ENCODE data around the gene TPCN2. TPM values are rescaled to one million over a fixed set of nuclear protein-coding genes. Genes with fewer than 3 reads are reported as not detected.

The TPCN2 gene
- total RNA-seq, 5 donors from 2014 or later (not counting 1 experiment from before 2014, with no cell fraction given), result 14.9 to 34.3 (median 19.4) TPM

- peaks cover 0 to 47% of the 10 kb centered on the region in 2 experiments for H3K27me3 ChIP-seq (replicated peaks in 1 of 2; ENCODE audit: control insufficient read depth in 2 of 2, extremely low read depth in 1 of 2, insufficient read depth in 2 of 2, low read length in 1 of 2)
- no peak overlapping the region for H3K27ac ChIP-seq (ENCODE audit: low read length)
- ChIA-PET CTCF (no interaction called here), POLR2A (no interaction called here)
- H3K9me3 ChIP-seq, result no peaks in the 10 kb centered on the region
- DNase-seq (no peak), ATAC-seq (replicated peaks in 1 of 4) (no peak)
- Mint-ChIP-seq H3K36me3 (no peaks in the 10 kb centered on the region), H3K9me3 (peaks cover 0 to 3% (median 0%) of the 10 kb centered on the region in 3 donors), H3K4me3 (no peak overlapping the region), H3K4me1 (peaks cover 0 to 4% (median 3%) of the 10 kb centered on the region in 3 donors), H3K27ac (no peak overlapping the region), H3K27me3 (no peaks in the 10 kb centered on the region)
- H3K36me3 ChIP-seq (ENCODE audit: control insufficient read depth in 2 of 2, extremely low read depth in 1 of 2, insufficient read depth in 1 of 2, low read length in 1 of 2), result no peaks in the 10 kb centered on the region
- no peak overlapping the region for H3K4me3 ChIP-seq (ENCODE audit: control insufficient read depth in 1 of 2, extremely low read depth in 1 of 2, low read length in 1 of 2)
- peaks cover 4 to 8% of the 10 kb centered on the region in 2 experiments for H3K4me1 ChIP-seq (ENCODE audit: control insufficient read depth in 1 of 2, extremely low read depth in 1 of 2, insufficient read depth in 2 of 2, low read length in 2 of 2)
These were observed 58.7 kb downstream of the TPCN2 start for GRCh38 chr11:69107413-69107812.

GRCh38 chr11:69108030-69108429 is 59.3 kb downstream of the TPCN2 start:
- Histone ChIP-seq H3K27ac (ENCODE audit: low read length) (no peak overlapping the region), H3K9me3 (no peaks in the 10 kb centered on the region), H3K36me3 (ENCODE audit: control insufficient read depth in 2 of 2, extremely low read depth in 1 of 2, insufficient read depth in 1 of 2, low read length in 1 of 2) (no peaks in the 10 kb centered on the region), H3K4me3 (ENCODE audit: control insufficient read depth in 1 of 2, extremely low read depth in 1 of 2, low read length in 1 of 2) (no peak overlapping the region), H3K27me3 (replicated peaks in 1 of 2; ENCODE audit: control insufficient read depth in 2 of 2, extremely low read depth in 1 of 2, insufficient read depth in 2 of 2, low read length in 1 of 2) (peaks cover 0 to 41% of the 10 kb centered on the region in 2 experiments), H3K4me1 (ENCODE audit: control insufficient read depth in 1 of 2, extremely low read depth in 1 of 2, insufficient read depth in 2 of 2, low read length in 2 of 2) (peaks cover 4 to 8% of the 10 kb centered on the region in 2 experiments)
- ChIA-PET POLR2A (no interaction called here), CTCF (no interaction called here)
- Mint-ChIP-seq H3K27ac (no peak overlapping the region), H3K4me3 (no peak overlapping the region), H3K36me3 (no peaks in the 10 kb centered on the region), H3K4me1 (peaks cover 0 to 3% (median 0%) of the 10 kb centered on the region in 3 donors), H3K9me3 (peaks cover 0 to 3% (median 0%) of the 10 kb centered on the region in 3 donors), H3K27me3 (no peaks in the 10 kb centered on the region)
- DNase-seq (no peak), ATAC-seq (replicated peaks in 1 of 4) (no peak)
- WGBS (ENCODE audit: insufficient coverage), result 76% methylated on average over 1 of the region's 7 CpGs

DNA sequence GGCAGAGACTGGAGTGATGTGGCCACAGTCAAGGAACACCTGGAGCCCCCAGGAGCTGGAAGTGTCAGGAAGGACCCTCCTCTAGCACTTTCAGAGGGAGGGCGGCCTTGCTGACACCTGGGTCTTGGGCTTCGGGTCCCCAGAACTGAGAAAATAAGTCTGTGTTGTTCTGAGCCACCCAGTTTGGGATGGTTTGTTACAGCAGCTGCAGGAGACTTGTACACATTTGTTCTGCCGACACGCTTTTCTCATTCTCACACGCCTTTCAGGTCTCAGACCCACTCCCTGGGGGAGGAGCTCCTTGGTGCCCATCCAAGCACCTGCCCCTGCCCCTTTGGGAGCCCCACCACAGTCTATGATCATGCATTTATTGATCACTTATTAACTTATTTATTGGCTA is 59.8 kb downstream of the TPCN2 start:
- H3K4me3 Mint-ChIP-seq, result no peak overlapping the region
- H3K4me1 Mint-ChIP-seq, result peaks cover 0 to 3% (median 0%) of the 10 kb centered on the region in 3 donors
- Histone ChIP-seq H3K9me3 (no peaks in the 10 kb centered on the region), H3K4me1 (ENCODE audit: control insufficient read depth in 1 of 2, extremely low read depth in 1 of 2, insufficient read depth in 2 of 2, low read length in 2 of 2) (peaks cover 4 to 8% of the 10 kb centered on the region in 2 experiments), H3K36me3 (ENCODE audit: control insufficient read depth in 2 of 2, extremely low read depth in 1 of 2, insufficient read depth in 1 of 2, low read length in 1 of 2) (no peaks in the 10 kb centered on the region), H3K4me3 (ENCODE audit: control insufficient read depth in 1 of 2, extremely low read depth in 1 of 2, low read length in 1 of 2) (no peak overlapping the region), H3K27ac (ENCODE audit: low read length) (no peak overlapping the region), H3K27me3 (replicated peaks in 1 of 2; ENCODE audit: control insufficient read depth in 2 of 2, extremely low read depth in 1 of 2, insufficient read depth in 2 of 2, low read length in 1 of 2) (peaks cover 0 to 36% of the 10 kb centered on the region in 2 experiments)
- H3K36me3 Mint-ChIP-seq, result no peaks in the 10 kb centered on the region
- peaks cover 0 to 3% (median 0%) of the 10 kb centered on the region in 3 donors for H3K9me3 Mint-ChIP-seq
- ChIA-PET POLR2A (no interaction called here), CTCF (no interaction called here)
- no peak for DNase-seq
- WGBS (ENCODE audit: insufficient coverage), result no CpG with 5 or more reads among the region's 5 CpGs
- H3K27ac Mint-ChIP-seq, result no peak overlapping the region
- no peak for ATAC-seq (replicated peaks in 1 of 4)
- no peaks in the 10 kb centered on the region for H3K27me3 Mint-ChIP-seq

DNA sequence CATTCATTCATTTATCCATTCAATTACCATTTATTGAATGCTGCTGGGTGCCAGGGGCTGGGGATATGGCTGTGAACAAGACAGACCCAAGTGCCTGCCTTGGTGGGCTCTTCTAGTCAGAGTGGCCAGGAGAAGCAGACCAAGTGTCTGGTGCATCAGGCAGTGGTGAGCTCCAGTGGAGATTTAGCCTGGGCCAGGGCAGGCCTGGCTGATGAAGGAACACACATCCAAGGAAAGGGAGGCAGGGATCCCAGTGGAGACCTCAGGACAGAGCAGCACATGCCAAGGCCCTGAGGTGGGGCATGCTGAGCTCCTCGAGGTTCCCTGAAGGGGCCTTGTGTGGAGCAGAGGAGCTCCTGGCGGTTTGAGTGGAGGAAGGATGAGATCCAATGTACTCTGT is 60.4 kb downstream of the TPCN2 start:
- ChIA-PET CTCF (no interaction called here), POLR2A (no interaction called here)
- H3K36me3 Mint-ChIP-seq, result no peaks in the 10 kb centered on the region
- 60% methylated on average over 2 of the region's 2 CpGs for WGBS (ENCODE audit: insufficient coverage)
- H3K9me3 Mint-ChIP-seq, result peaks cover 0 to 3% (median 0%) of the 10 kb centered on the region in 3 donors
- H3K36me3 ChIP-seq (ENCODE audit: control insufficient read depth in 2 of 2, extremely low read depth in 1 of 2, insufficient read depth in 1 of 2, low read length in 1 of 2), result no peaks in the 10 kb centered on the region
- DNase-seq (no peak), ATAC-seq (replicated peaks in 1 of 4) (no peak)
- peaks cover 4 to 8% of the 10 kb centered on the region in 2 experiments for H3K4me1 ChIP-seq (ENCODE audit: control insufficient read depth in 1 of 2, extremely low read depth in 1 of 2, insufficient read depth in 2 of 2, low read length in 2 of 2)
- H3K9me3 ChIP-seq, result no peaks in the 10 kb centered on the region
- H3K27me3 Mint-ChIP-seq, result no peaks in the 10 kb centered on the region
- H3K27me3 ChIP-seq (replicated peaks in 1 of 2; ENCODE audit: control insufficient read depth in 2 of 2, extremely low read depth in 1 of 2, insufficient read depth in 2 of 2, low read length in 1 of 2), result peaks cover 0 to 34% of the 10 kb centered on the region in 2 experiments
- no peak overlapping the region for H3K4me3 ChIP-seq (ENCODE audit: control insufficient read depth in 1 of 2, extremely low read depth in 1 of 2, low read length in 1 of 2)
- peaks cover 0 to 3% (median 0%) of the 10 kb centered on the region in 3 donors for H3K4me1 Mint-ChIP-seq
- no peak overlapping the region for H3K27ac Mint-ChIP-seq
- no peak overlapping the region for H3K4me3 Mint-ChIP-seq
- no peak overlapping the region for H3K27ac ChIP-seq (ENCODE audit: low read length)

GRCh38 chr11:69110451-69110850 is 61.7 kb downstream of the TPCN2 start:
- Mint-ChIP-seq H3K36me3 (no peaks in the 10 kb centered on the region), H3K9me3 (peaks cover 0 to 3% (median 0%) of the 10 kb centered on the region in 3 donors), H3K27ac (no peak overlapping the region), H3K4me1 (peaks cover 0 to 6% (median 3%) of the 10 kb centered on the region in 3 donors), H3K4me3 (no peak overlapping the region), H3K27me3 (no peaks in the 10 kb centered on the region)
- WGBS (ENCODE audit: insufficient coverage), result 97% methylated on average over 6 of the region's 6 CpGs
- Histone ChIP-seq H3K9me3 (no peaks in the 10 kb centered on the region), H3K27me3 (replicated peaks in 1 of 2; ENCODE audit: control insufficient read depth in 2 of 2, extremely low read depth in 1 of 2, insufficient read depth in 2 of 2, low read length in 1 of 2) (peaks cover 0 to 26% of the 10 kb centered on the region in 2 experiments), H3K27ac (ENCODE audit: low read length) (no peak overlapping the region), H3K4me3 (ENCODE audit: control insufficient read depth in 1 of 2, extremely low read depth in 1 of 2, low read length in 1 of 2) (no peak overlapping the region), H3K4me1 (ENCODE audit: control insufficient read depth in 1 of 2, extremely low read depth in 1 of 2, insufficient read depth in 2 of 2, low read length in 2 of 2) (peaks cover 4 to 8% of the 10 kb centered on the region in 2 experiments), H3K36me3 (ENCODE audit: control insufficient read depth in 2 of 2, extremely low read depth in 1 of 2, insufficient read depth in 1 of 2, low read length in 1 of 2) (no peaks in the 10 kb centered on the region)
- ChIA-PET CTCF (no interaction called here), POLR2A (no interaction called here)
- DNase-seq (no peak), ATAC-seq (replicated peaks in 1 of 4) (no peak)

DNA sequence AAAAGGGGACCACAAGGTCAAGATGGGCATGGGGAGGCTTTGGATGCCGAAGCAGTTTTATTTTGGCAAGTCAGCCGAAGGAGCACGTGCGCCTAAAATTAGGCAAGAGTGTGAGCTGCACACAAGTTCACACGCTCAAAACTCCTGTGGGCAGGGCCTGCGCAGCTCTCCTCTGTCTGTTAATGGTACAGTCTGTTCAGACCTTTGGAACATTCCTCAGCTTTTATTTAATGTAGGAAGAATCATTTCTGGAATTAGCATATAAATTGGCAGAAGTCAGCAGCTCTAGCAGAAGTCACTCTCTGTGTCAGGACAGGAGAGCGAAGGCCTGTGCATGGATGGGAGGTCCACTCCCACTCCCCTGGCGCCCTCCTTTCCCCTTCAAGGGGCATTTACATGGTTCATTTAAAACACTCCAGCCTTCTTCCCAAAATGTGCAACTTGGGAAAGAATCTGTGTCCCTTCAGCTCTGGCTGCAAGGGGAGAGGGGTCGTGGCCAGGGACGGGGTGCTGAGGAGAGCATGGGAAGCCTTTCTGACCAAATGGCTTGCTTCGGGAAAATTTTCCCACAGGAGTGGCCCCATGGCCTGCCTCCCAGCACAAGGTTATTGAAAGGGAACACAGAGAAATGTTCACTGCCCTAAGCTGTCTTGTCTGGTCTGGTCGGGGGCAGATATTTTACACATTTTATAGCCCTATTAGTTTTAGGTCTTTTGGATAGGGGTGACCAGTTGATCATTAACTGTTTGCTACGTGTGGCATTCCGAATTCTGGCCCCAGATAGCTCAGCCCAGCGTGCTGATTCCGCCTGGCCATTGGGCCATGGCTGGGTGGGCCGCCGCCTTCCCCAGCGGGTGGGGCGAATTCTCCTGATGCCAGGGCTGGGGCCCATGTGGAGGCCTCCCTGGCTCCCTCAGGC is 63.2 kb downstream of the TPCN2 start:
- ATAC-seq (replicated peaks in 1 of 4) (no peak), DNase-seq (no peak)
- H3K27ac Mint-ChIP-seq, result no peak overlapping the region
- CTCF ChIA-PET, result no interaction called here
- no peaks in the 10 kb centered on the region for H3K9me3 ChIP-seq
- H3K27me3 ChIP-seq (replicated peaks in 1 of 2; ENCODE audit: control insufficient read depth in 2 of 2, extremely low read depth in 1 of 2, insufficient read depth in 2 of 2, low read length in 1 of 2), result peaks cover 0 to 16% of the 10 kb centered on the region in 2 experiments
- H3K27ac ChIP-seq (ENCODE audit: low read length), result no peak overlapping the region
- H3K4me1 Mint-ChIP-seq, result peaks cover 0 to 6% (median 1%) of the 10 kb centered on the region in 3 donors
- no peaks in the 10 kb centered on the region for H3K27me3 Mint-ChIP-seq
- no peak overlapping the region for H3K4me3 Mint-ChIP-seq
- H3K36me3 Mint-ChIP-seq, result no peaks in the 10 kb centered on the region
- 93% methylated on average over 16 of the region's 20 CpGs for WGBS (ENCODE audit: insufficient coverage)
- H3K4me3 ChIP-seq (ENCODE audit: control insufficient read depth in 1 of 2, extremely low read depth in 1 of 2, low read length in 1 of 2), result no peak overlapping the region
- H3K36me3 ChIP-seq (ENCODE audit: control insufficient read depth in 2 of 2, extremely low read depth in 1 of 2, insufficient read depth in 1 of 2, low read length in 1 of 2), result no peaks in the 10 kb centered on the region
- peaks cover 1 to 3% of the 10 kb centered on the region in 2 experiments for H3K4me1 ChIP-seq (ENCODE audit: control insufficient read depth in 1 of 2, extremely low read depth in 1 of 2, insufficient read depth in 2 of 2, low read length in 2 of 2)
- POLR2A ChIA-PET, result no interaction called here
- peaks cover 0 to 3% (median 0%) of the 10 kb centered on the region in 3 donors for H3K9me3 Mint-ChIP-seq

Measured in T-cell (primary cell).